Adrenal gland (tissue), 12 donors: ENCODE measurements around the gene SSC4D. TPM values are rescaled to one million over a fixed set of nuclear protein-coding genes. Genes with fewer than 3 reads are reported as not detected.

Source experiments
- DNase-seq, 7 donors: peaks; one replicate each; pipeline ENCODE4 v3.0.0-alpha.2; 2019 to 2020
- H3K27ac ChIP-seq, 5 donors: fragments of 200-600 bp; sonication (generic) in 4 of 5; 1 replicate in 3 of 5; 2 replicates in 2 of 5; pipeline versions ENCODE4 v1.5.1 to v1.8.0; 2016 to 2020; ENCODE audit warnings: mild to moderate bottlenecking in 1 of 5
- H3K27me3 ChIP-seq: fragments of 200-600 bp; 2 replicates; pipeline ENCODE4 v1.8.0; 2021
- H3K36me3 ChIP-seq, 2 donors: fragments of 200-600 bp; replicated peaks in 1 of 2; 1 replicate in 1 of 2; 2 replicates in 1 of 2; pipeline versions ENCODE4 v1.5.1 to v1.8.0; 2018 to 2022
- H3K4me1 ChIP-seq, 2 donors: fragments of 200-600 bp; replicated peaks in 1 of 2; 1 replicate in 1 of 2; 2 replicates in 1 of 2; pipeline versions ENCODE4 v1.5.1 to v1.8.0; 2018 to 2021
- H3K4me3 ChIP-seq, 4 donors: fragments of 200-600 bp; sonication (generic) in 3 of 4; one replicate each; pipeline ENCODE4 v1.5.1; 2016 to 2018
- H3K9me3 ChIP-seq, 3 donors: fragments of 200-600 bp; sonication (generic) in 1 of 3; replicated peaks in 1 of 3; 1 replicate in 2 of 3; 2 replicates in 1 of 3; pipeline versions ENCODE4 v1.5.1 to v1.8.0; 2016 to 2021
- POLR2A ChIP-seq, 2 donors: fragments of 450-650 bp; IDR thresholded peaks; one replicate each; pipeline ENCODE4 v1.6.1; 2017; ENCODE audit warnings: antibody characterized with exemption in 2 of 2, mild to moderate bottlenecking in 2 of 2, moderate library complexity in 1 of 2
- WGBS, 4 donors: extraction: QIAGEN DNeasy Blood & Tissue Kit in 2 of 4; methylation state at CpG; one replicate each; pipeline versions ENCODE4 v1.1.5 to v1.1.7; 2013 to 2017; 5-methylcytosine and 5-hydroxymethylcytosine counted together
- intact Hi-C, 2 donors: fragments of 100-400 bp; cut with DNase I; formaldehyde crosslinking; loops; one replicate each; pipeline versions ENCODE4 v1.14.1 to v1.15.0; 2022 to 2023
- polyA plus RNA-seq, 3 donors: library from polyadenylated mRNA; stranded (reverse); fragments of 200-250 nt in 2 of 3; fragments of 350-450 nt in 1 of 3; fragmentation: Illumina TruSeq in 1 of 3; extraction: RNeasy Lipid Tissue Mini Kit (QIAGEN cat#74804) in 1 of 3; gene quantifications; one replicate each; pipeline ENCODE4 v1.2.3, GENCODE V29; 2013 to 2014
- total RNA-seq, 9 donors: library from RNA; depleted of rRNA in 4 of 9; stranded (reverse); fragments of >200 nt in 4 of 9; fragments of 120-200 nt in 1 of 9; fragmentation: NEBNext Ultra II Directional in 1 of 9; extraction: Animal tissue kit (Norgen Biotek cat#: 25700) in 1 of 9; gene quantifications; one replicate each; pipeline versions ENCODE4 v1.1.0 to v1.2.4, GENCODE V29; 2013 to 2023
- TF ChIP-seq, protein P1 (sequence below), 6 experiments: fragments of 450-650 bp in 4 of 6; fragments of 200-600 bp in 2 of 6; sonication (generic) in 1 of 6; IDR thresholded peaks; 1 replicate in 5 of 6; 2 replicates in 1 of 6; pipeline versions ENCODE4 v1.5.1 to v1.8.0; 2016 to 2021; ENCODE audit warnings: antibody characterized with exemption in 6 of 6, mild to moderate bottlenecking in 2 of 6, moderate library complexity in 1 of 6
- donor health status: healthy with polysubstance abuse.
- donor health status: Bipolar disorder and iron deficiency.
- donor health status: DM: yes; HTN: yes; CAD: no.
- donor health status: DM: no; HTN: no; CAD: no.
- donor health status: DM: no; HTN: no; CAD: no.
- donor health status: DM: yes; HTN: yes; CAD: no.

The SSC4D gene
- total and polyA plus RNA-seq, 12 donors, result 0.60 to 10.7 (median 2.0) TPM

DNA sequence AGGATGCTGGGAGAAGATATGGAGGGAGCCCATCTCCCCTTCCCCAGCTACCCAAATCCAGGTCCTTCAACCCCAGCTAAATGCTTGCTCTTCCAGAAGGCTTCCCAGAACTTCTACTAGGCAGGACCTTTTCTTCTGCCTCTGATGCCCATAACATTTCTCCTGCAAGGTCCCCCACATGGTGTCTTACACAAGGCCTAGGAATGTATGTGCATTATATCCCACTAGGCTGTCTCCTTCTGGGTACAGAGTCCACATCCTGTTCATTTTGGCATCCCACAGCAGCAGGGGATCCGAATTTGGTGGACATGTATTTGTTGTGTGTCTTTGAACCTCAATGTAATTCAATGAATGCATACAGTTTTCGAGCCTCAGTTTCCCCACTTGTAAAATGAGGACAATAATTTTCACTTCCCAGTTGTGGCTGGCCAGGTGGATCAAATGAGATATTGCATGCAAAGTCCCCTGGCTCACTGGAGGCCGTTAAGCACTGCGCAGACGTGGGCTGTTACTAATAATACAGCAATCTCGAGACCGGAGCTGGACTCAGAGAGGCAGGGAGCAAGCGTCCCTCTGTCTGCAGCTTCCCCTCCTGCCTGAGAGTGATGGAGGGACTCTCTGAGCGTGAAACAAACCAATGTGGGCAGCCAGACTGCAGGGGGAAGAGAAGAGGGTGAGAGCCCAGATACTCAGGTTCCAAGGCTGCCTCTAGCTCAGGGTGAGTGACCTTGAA is 32.1 kb downstream of the SSC4D start:
- Histone ChIP-seq H3K27ac (peak overlapping the region in 2 of 5 donors; percentile 5 to 40), H3K9me3 (no peaks in the 10 kb centered on the region), H3K36me3 (no peaks in the 10 kb centered on the region), H3K4me3 (no peak overlapping the region), H3K27me3 (no peaks in the 10 kb centered on the region), H3K4me1 (peaks cover 21 to 28% of the 10 kb centered on the region in 2 donors)
- intact Hi-C loops, result no loop called here
- DNase-seq, result peak in 4 of 7 donors; percentile 40 to 65 (median 46)
- no peak for TF ChIP-seq POLR2A (IDR thresholded peaks at IDR 0.05)
- TF ChIP-seq, protein P1, sequence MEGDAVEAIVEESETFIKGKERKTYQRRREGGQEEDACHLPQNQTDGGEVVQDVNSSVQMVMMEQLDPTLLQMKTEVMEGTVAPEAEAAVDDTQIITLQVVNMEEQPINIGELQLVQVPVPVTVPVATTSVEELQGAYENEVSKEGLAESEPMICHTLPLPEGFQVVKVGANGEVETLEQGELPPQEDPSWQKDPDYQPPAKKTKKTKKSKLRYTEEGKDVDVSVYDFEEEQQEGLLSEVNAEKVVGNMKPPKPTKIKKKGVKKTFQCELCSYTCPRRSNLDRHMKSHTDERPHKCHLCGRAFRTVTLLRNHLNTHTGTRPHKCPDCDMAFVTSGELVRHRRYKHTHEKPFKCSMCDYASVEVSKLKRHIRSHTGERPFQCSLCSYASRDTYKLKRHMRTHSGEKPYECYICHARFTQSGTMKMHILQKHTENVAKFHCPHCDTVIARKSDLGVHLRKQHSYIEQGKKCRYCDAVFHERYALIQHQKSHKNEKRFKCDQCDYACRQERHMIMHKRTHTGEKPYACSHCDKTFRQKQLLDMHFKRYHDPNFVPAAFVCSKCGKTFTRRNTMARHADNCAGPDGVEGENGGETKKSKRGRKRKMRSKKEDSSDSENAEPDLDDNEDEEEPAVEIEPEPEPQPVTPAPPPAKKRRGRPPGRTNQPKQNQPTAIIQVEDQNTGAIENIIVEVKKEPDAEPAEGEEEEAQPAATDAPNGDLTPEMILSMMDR (IDR thresholded peaks at IDR 0.05), result no peak
- WGBS, 4 donors, result 32 to 48% (median 46%) methylated on average over 8 to 9 of the region's 9 CpGs

DNA sequence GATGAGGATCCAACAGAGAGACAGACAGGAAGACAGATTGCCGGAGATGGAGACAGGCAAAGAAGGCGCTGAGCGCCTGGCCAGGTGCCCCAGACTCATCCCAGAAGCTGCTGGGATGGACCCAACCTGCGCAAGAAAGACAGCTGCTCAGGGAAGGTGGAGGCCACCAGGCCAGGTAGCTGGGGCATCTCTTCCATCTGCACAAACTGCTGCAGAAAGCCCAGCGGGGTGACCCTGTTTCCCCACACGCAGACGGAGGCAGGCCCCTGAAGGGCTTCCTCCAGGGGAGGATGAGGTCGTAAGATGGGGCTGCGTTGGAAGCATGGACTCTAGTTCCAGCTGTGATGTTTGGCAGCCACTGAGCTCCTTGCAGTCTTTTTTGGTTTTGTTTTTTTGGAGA is 34.2 kb downstream of the SSC4D start:
- Histone ChIP-seq H3K36me3 (no peaks in the 10 kb centered on the region), H3K4me3 (no peak overlapping the region), H3K9me3 (no peaks in the 10 kb centered on the region), H3K27ac (no peak overlapping the region), H3K4me1 (peaks cover 16 to 22% of the 10 kb centered on the region in 2 donors), H3K27me3 (no peaks in the 10 kb centered on the region)
- 90 to 93% (median 91%) methylated on average over 9 of the region's 9 CpGs for WGBS, 4 donors
- TF ChIP-seq, protein P1 (IDR thresholded peaks at IDR 0.05), result no peak
- TF ChIP-seq POLR2A (IDR thresholded peaks at IDR 0.05), result no peak
- DNase-seq, result no peak
- intact Hi-C loops, result no loop called here

DNA sequence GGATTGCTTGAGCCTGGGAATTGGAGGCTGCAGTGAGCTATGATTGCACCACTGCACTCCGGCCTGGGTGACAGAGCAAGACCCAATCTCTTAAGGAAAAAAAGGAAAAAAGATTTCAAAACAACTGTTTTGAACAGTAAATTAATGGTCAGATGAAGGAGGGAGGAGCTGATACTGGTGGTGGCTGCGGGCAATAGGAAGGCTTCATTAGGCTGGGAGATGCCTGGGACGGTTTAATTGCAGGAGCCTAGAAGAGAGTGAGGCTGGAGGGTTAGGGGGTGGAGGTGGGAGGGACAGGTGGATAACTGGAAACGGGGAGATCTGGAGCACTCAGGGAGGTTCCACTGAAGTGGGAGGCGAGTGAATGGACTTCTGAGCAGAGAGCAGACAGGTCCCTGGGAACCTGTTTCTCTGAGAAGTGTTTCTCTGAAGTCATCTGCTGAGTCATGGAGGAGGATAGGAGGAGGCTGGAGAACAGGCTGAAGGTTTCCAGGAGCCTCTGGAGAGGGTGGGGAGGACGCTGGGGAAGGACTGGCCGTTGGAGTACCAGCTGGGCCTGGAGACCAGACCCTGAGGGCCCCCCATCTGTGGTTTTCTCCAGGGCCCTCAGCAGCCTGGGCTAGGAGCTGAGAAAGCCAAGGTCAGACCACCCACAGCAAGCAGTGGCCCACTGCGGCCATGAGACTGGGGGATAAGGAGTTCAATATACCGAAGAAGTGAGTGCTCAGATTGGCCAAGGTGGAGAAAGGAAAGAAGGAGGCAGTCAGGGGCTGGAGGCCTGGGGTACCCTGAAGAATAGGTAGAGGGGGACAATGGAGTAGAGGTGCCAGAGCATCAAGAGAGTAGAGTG is 36.3 kb downstream of the SSC4D start:
- peak in 5 of 7 donors; percentile 41 to 76 (median 71) for DNase-seq
- Histone ChIP-seq H3K27ac (peak overlapping the region in 4 of 5 donors; percentile 24 to 63 (median 54)), H3K4me3 (no peak overlapping the region), H3K9me3 (no peaks in the 10 kb centered on the region), H3K27me3 (no peaks in the 10 kb centered on the region), H3K36me3 (no peaks in the 10 kb centered on the region), H3K4me1 (peaks cover 9 to 11% of the 10 kb centered on the region in 2 donors)
- WGBS, 4 donors, result 40 to 57% (median 53%) methylated on average over 9 of the region's 9 CpGs
- peak in 1 of 2 donors; percentile 25 for TF ChIP-seq POLR2A (IDR thresholded peaks at IDR 0.05)
- TF ChIP-seq, protein P1 (IDR thresholded peaks at IDR 0.05), result no peak
- intact Hi-C loops, result no loop called here

DNA sequence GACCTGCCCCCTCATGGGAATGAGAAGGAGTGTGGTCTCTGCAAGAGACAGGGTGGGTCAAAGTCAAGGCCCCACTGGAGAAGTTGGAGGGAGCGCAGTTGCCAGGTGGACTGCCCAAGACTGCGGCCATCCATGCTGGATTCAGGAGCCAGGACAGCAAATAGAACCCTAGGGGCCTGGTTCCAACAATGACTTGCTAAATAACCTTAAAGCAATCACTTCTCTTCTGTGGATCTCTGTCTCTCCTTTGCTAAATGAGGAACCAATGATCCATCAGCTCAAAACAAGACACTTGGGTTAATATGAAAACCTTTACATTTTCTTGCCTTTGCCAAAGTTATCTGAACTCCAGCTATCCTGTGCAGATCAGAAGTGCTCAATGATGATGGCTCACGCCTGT is 38.1 kb downstream of the SSC4D start:
- intact Hi-C loops, result no loop called here
- WGBS, 4 donors, result 86 to 97% (median 97%) methylated on average over 3 of the region's 3 CpGs
- Histone ChIP-seq H3K27me3 (no peaks in the 10 kb centered on the region), H3K9me3 (no peaks in the 10 kb centered on the region), H3K4me1 (peaks cover 5 to 9% of the 10 kb centered on the region in 2 donors), H3K36me3 (no peaks in the 10 kb centered on the region), H3K27ac (no peak overlapping the region), H3K4me3 (no peak overlapping the region)
- no peak for DNase-seq
- no peak for TF ChIP-seq POLR2A (IDR thresholded peaks at IDR 0.05)
- TF ChIP-seq, protein P1 (IDR thresholded peaks at IDR 0.05), result no peak
